H1 (cell line): ENCODE results near the gene ITGA5.

Experiments used
- BRCA1 ChIP-seq: IDR thresholded peaks from 2 replicates; pipeline ENCODE4 v1.6.1; 2012; ENCODE audit warnings: low read depth, low read length, improper control_type of control experiment
- CEBPB ChIP-seq: IDR thresholded peaks from 2 replicates; pipeline ENCODE4 v1.6.1; 2012; ENCODE audit warnings: low read depth, low read length
- CTCF ChIP-seq, 3 experiments: IDR thresholded peaks; 1 replicate in 2 of 3; 2 replicates in 1 of 3; pipeline versions ENCODE4 v1.5.1 to v1.6.1; 2011; ENCODE audit warnings: low read length in 3 of 3, mild to moderate bottlenecking in 3 of 3, inconsistent platforms in 2 of 3, low read depth in 1 of 3, moderate library complexity in 1 of 3; ENCODE audit not compliant: insufficient read depth in 1 of 3; ENCODE audit errors: control extremely low read depth in 1 of 3
- EP300 ChIP-seq, 2 experiments: IDR thresholded peaks; 1 replicate in 1 of 2; 2 replicates in 1 of 2; pipeline ENCODE4 v1.6.1; 2011 to 2012; ENCODE audit warnings: low read depth in 2 of 2, low read length in 2 of 2, mild to moderate bottlenecking in 2 of 2, borderline replicate concordance in 1 of 2, inconsistent platforms in 1 of 2, moderate library complexity in 1 of 2
- EZH2 ChIP-seq: fragments of 200-600 bp; sonication (generic); IDR thresholded peaks from 2 replicates; pipeline ENCODE4 v1.7.1; 2012; ENCODE audit warnings: low read depth, mild to moderate bottlenecking, moderate library complexity, low read length, inconsistent platforms; ENCODE audit not compliant: severe bottlenecking
- JUN ChIP-seq: IDR thresholded peaks from 2 replicates; pipeline ENCODE4 v1.6.1; 2011; ENCODE audit warnings: low read depth, mild to moderate bottlenecking, improper control_type of control experiment, low read length
- NRF1 ChIP-seq: IDR thresholded peaks from 2 replicates; pipeline ENCODE4 v1.6.1; 2011; ENCODE audit warnings: mild to moderate bottlenecking, low read depth, low read length, improper control_type of control experiment
- POLR2AphosphoS5 ChIP-seq: IDR thresholded peaks from 2 replicates; pipeline ENCODE4 v1.6.1; 2011; ENCODE audit warnings: low read depth, low read length
- SP4 ChIP-seq: IDR thresholded peaks from 2 replicates; pipeline ENCODE4 v1.6.1; 2012; ENCODE audit warnings: low read length, inconsistent platforms
- SRF ChIP-seq: IDR thresholded peaks from 2 replicates; pipeline ENCODE4 v1.6.1; 2011; ENCODE audit warnings: mild to moderate bottlenecking, low read depth, low read length, moderate library complexity
- SUZ12 ChIP-seq: fragments of 200-600 bp; sonication (generic); IDR thresholded peaks from 2 replicates; pipeline ENCODE4 v1.6.1; 2012; ENCODE audit warnings: mild to moderate bottlenecking, inconsistent platforms, low read length, moderate library complexity, mixed read lengths
- TAF1 ChIP-seq: IDR thresholded peaks from 2 replicates; pipeline ENCODE4 v1.6.1; 2011; ENCODE audit warnings: mild to moderate bottlenecking, low read depth, low read length
- USF2 ChIP-seq: IDR thresholded peaks from 2 replicates; pipeline ENCODE4 v1.6.1; 2011; ENCODE audit warnings: low read length, improper control_type of control experiment

DNA sequence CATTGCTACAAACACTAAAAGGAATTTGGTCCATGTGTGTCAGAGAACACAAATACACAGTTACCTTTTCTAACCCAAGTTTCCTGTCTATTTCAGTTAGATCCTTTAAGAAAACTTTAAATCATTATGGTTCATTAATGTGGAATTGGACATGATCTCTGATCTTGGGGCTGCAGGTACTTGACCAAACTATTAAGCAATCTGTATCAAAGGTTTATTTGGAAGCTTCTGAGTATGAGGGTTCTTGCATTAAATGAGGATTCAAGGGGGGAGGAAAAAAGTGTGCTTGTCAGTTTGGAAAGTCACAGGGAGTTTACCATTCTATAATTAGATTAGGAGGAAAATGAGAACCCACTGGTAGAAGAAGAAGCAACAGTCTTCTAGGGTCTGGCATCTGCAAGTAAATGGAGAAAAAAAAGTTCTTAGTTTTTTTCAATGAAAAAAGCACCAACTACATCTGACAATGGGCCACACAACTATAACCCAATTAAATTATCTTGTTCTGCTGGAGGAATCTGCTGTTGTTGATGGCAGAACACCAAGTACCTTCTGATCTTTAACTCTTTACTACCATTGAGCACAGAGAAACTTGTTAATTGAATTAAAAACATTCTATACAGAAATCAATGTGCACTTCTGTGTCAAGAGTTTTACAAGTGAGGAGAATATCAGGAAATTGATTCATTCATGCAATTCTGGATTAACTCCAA is 36.8 kb upstream of the ITGA5 start:
- TF ChIP-seq CTCF (IDR thresholded peaks at IDR 0.05; ENCODE audit: control extremely low read depth in 1 of 3, insufficient read depth in 1 of 3, low read depth in 1 of 3, low read length in 3 of 3) (no peak), SRF (no peak), BRCA1 (no peak), NRF1 (no peak), TAF1 (no peak), POLR2AphosphoS5 (no peak), SUZ12 (no peak), EZH2 (no peak), JUN (no peak), CEBPB (no peak), USF2 (no peak), SP4 (no peak), EP300 (IDR thresholded peaks at IDR 0.05; ENCODE audit: borderline replicate concordance in 1 of 2, low read depth in 2 of 2, low read length in 2 of 2) (no peak)
